GM23338 (cell line): ENCODE results near the gene B4GAT1. TPM values are rescaled to one million over a fixed set of nuclear protein-coding genes. Genes with fewer than 3 reads are reported as not detected.

Experiments used
- ATAC-seq: fragments of 200-7000 bp; cut with Tn5 transposase; 3 replicates; pipeline ENCODE4 v1.9.1; 2020
- DNase-seq: peaks from one replicate; pipeline ENCODE4 v3.0.0-alpha.2; 2015; ENCODE audit warnings: low spot score
- H2AFZ ChIP-seq: fragments of 200-600 bp; sonication (generic); 2 replicates; pipeline ENCODE4 v1.8.0; 2016; ENCODE audit warnings: antibody characterized with exemption, mild to moderate bottlenecking, moderate library complexity
- H3F3A ChIP-seq: fragments of 200-600 bp; sonication (generic); replicated peaks from 2 replicates; pipeline ENCODE4 v1.8.0; 2017; ENCODE audit warnings: antibody characterized with exemption, mixed run types, low read depth
- H3K27ac ChIP-seq: fragments of 200-600 bp; sonication (generic); 2 replicates; pipeline ENCODE4 v1.6.1; 2016; ENCODE audit warnings: low read depth
- H3K27me3 ChIP-seq: fragments of 200-600 bp; sonication (generic); 2 replicates; pipeline ENCODE4 v1.8.0; 2016; ENCODE audit warnings: mild to moderate bottlenecking, mixed run types, moderate library complexity; ENCODE audit not compliant: insufficient read depth
- H3K36me3 ChIP-seq: fragments of 200-600 bp; sonication (generic); 2 replicates; pipeline ENCODE4 v1.8.0; 2016; ENCODE audit warnings: mild to moderate bottlenecking; ENCODE audit not compliant: insufficient read depth
- H3K4me1 ChIP-seq: fragments of 200-600 bp; sonication (generic); 2 replicates; pipeline ENCODE4 v1.8.0; 2016; ENCODE audit warnings: mild to moderate bottlenecking, moderate library complexity; ENCODE audit not compliant: insufficient read depth
- H3K4me2 ChIP-seq: fragments of 200-600 bp; sonication (generic); 2 replicates; pipeline ENCODE4 v1.7.1; 2017; ENCODE audit warnings: mixed run types
- H3K4me3 ChIP-seq: fragments of 200-600 bp; sonication (generic); 2 replicates; pipeline ENCODE4 v1.6.1; 2016; ENCODE audit warnings: mixed run types
- H3K79me2 ChIP-seq: fragments of 200-600 bp; sonication (generic); replicated peaks from 2 replicates; pipeline ENCODE4 v1.8.0; 2017; ENCODE audit warnings: mild to moderate bottlenecking; ENCODE audit not compliant: insufficient read depth
- H3K9me2 ChIP-seq: fragments of 200-600 bp; sonication (generic); 2 replicates; pipeline ENCODE4 v1.8.0; 2017; ENCODE audit not compliant: insufficient read depth
- H4K20me1 ChIP-seq: fragments of 200-600 bp; sonication (generic); replicated peaks from 2 replicates; pipeline ENCODE4 v1.8.0; 2017; ENCODE audit warnings: mild to moderate bottlenecking; ENCODE audit not compliant: insufficient read depth
- H3K27ac Mint-ChIP-seq: 2 replicates; pipeline ENCODE4 v1.8.0; 2020; ENCODE audit warnings: inconsistent platforms, mild to moderate bottlenecking, moderate library complexity, mixed read lengths
- H3K27me3 Mint-ChIP-seq: 3 replicates; pipeline ENCODE4 v1.8.0; 2022; ENCODE audit warnings: low read depth, mild to moderate bottlenecking, moderate library complexity, mixed read lengths, inconsistent platforms; ENCODE audit not compliant: insufficient read depth, poor library complexity
- H3K36me3 Mint-ChIP-seq: 3 replicates; pipeline ENCODE4 v1.8.0; 2021; ENCODE audit warnings: low read depth, mild to moderate bottlenecking, inconsistent platforms, moderate library complexity, mixed read lengths
- H3K4me1 Mint-ChIP-seq: 3 replicates; pipeline ENCODE4 v1.8.0; 2020; ENCODE audit warnings: mild to moderate bottlenecking, inconsistent platforms, mixed read lengths
- H3K4me3 Mint-ChIP-seq: 3 replicates; pipeline ENCODE4 v1.8.0; 2021; ENCODE audit warnings: moderate library complexity, mild to moderate bottlenecking, inconsistent platforms, mixed read lengths
- H3K9me3 Mint-ChIP-seq: 3 replicates; pipeline ENCODE4 v1.8.0; 2020; ENCODE audit warnings: moderate library complexity, mild to moderate bottlenecking, inconsistent platforms, mixed read lengths
- CREB1 ChIP-seq: fragments of 250-450 bp; sonication (Bioruptor Pico); IDR thresholded peaks from 2 replicates; pipeline ENCODE4 v1.5.0; 2020; ENCODE audit warnings: low read depth, mild to moderate bottlenecking, moderate library complexity
- EZH2 ChIP-seq: fragments of 200-600 bp; sonication (generic); IDR thresholded peaks from one replicate; pipeline ENCODE4 v1.8.0; 2017; ENCODE audit warnings: antibody characterized with exemption, mild to moderate bottlenecking, low read depth; ENCODE audit not compliant: unreplicated experiment
- EZH2phosphoT487 ChIP-seq: fragments of 200-600 bp; sonication (generic); IDR thresholded peaks from one replicate; pipeline ENCODE4 v1.8.1; 2018; ENCODE audit warnings: antibody characterized with exemption; ENCODE audit not compliant: unreplicated experiment
- JUNB ChIP-seq: IDR thresholded peaks from one replicate; pipeline ENCODE4 v1.6.1; 2016; ENCODE audit warnings: antibody characterized with exemption; ENCODE audit not compliant: unreplicated experiment
- NANOG ChIP-seq: IDR thresholded peaks from 2 replicates; pipeline ENCODE4 v1.6.1; 2016; ENCODE audit warnings: antibody characterized with exemption, borderline replicate concordance
- POLR2AphosphoS5 ChIP-seq: IDR thresholded peaks from 2 replicates; pipeline ENCODE4 v1.6.1; 2016; ENCODE audit warnings: antibody characterized with exemption, low read depth
- STAT1 ChIP-seq: IDR thresholded peaks from one replicate; pipeline ENCODE4 v1.6.1; 2016; ENCODE audit warnings: antibody characterized with exemption; ENCODE audit not compliant: unreplicated experiment
- ZNF114 ChIP-seq: fragments of 250-450 bp; sonication (Bioruptor Pico); IDR thresholded peaks from 2 replicates; pipeline ENCODE4 v1.5.0; 2020; ENCODE audit warnings: mild to moderate bottlenecking, moderate library complexity
- ZNF331 ChIP-seq: fragments of 250-450 bp; sonication (Bioruptor Pico); IDR thresholded peaks from 2 replicates; pipeline ENCODE4 v1.5.0; 2020; ENCODE audit warnings: low read depth, mild to moderate bottlenecking, moderate library complexity
- polyA plus RNA-seq: library from polyadenylated mRNA; unstranded; fragments of >200 nt; fragmentation: Nextera tagmentation; extraction: Ambion mirVana; gene quantifications from 2 replicates; pipeline ENCODE4 v1.2.1, GENCODE V29; 2016
- total RNA-seq: library from RNA; depleted of rRNA; stranded (reverse); fragments of >200 nt; shearing (Covaris generic); gene quantifications from 2 replicates; pipeline ENCODE4 v1.2.3, GENCODE V29; 2014
- TF ChIP-seq, protein P1 (sequence below), 2 experiments: fragments of 200-600 bp in 1 of 2; sonication (generic) in 1 of 2; conservative IDR thresholded peaks; 2 replicates each; pipeline versions ENCODE4 v1.5.1 to v1.6.1; 2016 to 2017; ENCODE audit warnings: antibody characterized with exemption in 2 of 2, low read depth in 2 of 2, mild to moderate bottlenecking in 2 of 2, moderate library complexity in 1 of 2
- TF ChIP-seq, protein P2 (sequence below): IDR thresholded peaks from one replicate; pipeline ENCODE4 v1.6.1; 2018; ENCODE audit warnings: antibody characterized with exemption; ENCODE audit not compliant: unreplicated experiment
- TF ChIP-seq, protein P3 (sequence below): fragments of 250-450 bp; sonication (Bioruptor Pico); IDR thresholded peaks from 2 replicates; pipeline ENCODE4 v1.5.0; 2020; ENCODE audit warnings: mild to moderate bottlenecking, moderate library complexity
- TF ChIP-seq, protein P4 (sequence below): IDR thresholded peaks from 2 replicates; pipeline ENCODE4 v1.6.1; 2016; ENCODE audit warnings: antibody characterized with exemption

B4GAT1 gene
- total and polyA plus RNA-seq, 2 experiments from 2014 or later: 23.5 to 41.9 TPM

DNA sequence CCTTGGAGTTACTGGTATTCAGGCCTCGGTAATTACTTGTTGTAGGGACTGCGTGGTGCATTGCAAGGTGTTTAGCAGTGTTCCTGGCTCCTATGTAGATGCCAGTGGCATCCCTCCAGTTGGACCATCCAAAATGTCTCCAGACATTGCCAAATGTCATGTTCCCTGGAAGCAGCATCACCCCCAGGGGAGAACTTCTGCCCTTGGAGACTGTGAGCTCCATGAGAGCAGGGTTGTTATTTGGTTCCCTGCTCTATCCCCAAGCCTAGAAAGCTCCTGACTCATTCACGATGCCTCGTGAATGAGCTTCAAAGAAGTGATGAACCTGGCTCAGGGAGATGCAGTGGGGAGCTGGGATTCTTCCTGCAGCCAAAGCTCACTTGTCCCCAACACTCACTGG lies 25.8 kb downstream of the B4GAT1 start:
- Mint-ChIP-seq H3K27me3 (peaks cover 25% of the 10 kb centered on the region), H3K27ac (no peak overlapping the region), H3K9me3 (peaks cover 21% of the 10 kb centered on the region), H3K4me3 (no peak overlapping the region), H3K4me1 (peaks cover 27% of the 10 kb centered on the region), H3K36me3 (peaks cover 20% of the 10 kb centered on the region)
- H3K4me1 ChIP-seq: peaks cover 20% of the 10 kb centered on the region
- DNase-seq: no peak
- H2AFZ ChIP-seq: no peak overlapping the region
- H3K4me2 ChIP-seq: no peak overlapping the region
- no peaks in the 10 kb centered on the region for H3K79me2 ChIP-seq
- H3K4me3 ChIP-seq: no peak overlapping the region
- H3K36me3 ChIP-seq: no peaks in the 10 kb centered on the region
- no peak for TF ChIP-seq CREB1
- no peak for TF ChIP-seq ZNF331 (CRISPR knock-in tag)
- TF ChIP-seq POLR2AphosphoS5: no peak
- no peak for TF ChIP-seq ZNF114 (CRISPR knock-in tag)
- TF ChIP-seq, protein P1, sequence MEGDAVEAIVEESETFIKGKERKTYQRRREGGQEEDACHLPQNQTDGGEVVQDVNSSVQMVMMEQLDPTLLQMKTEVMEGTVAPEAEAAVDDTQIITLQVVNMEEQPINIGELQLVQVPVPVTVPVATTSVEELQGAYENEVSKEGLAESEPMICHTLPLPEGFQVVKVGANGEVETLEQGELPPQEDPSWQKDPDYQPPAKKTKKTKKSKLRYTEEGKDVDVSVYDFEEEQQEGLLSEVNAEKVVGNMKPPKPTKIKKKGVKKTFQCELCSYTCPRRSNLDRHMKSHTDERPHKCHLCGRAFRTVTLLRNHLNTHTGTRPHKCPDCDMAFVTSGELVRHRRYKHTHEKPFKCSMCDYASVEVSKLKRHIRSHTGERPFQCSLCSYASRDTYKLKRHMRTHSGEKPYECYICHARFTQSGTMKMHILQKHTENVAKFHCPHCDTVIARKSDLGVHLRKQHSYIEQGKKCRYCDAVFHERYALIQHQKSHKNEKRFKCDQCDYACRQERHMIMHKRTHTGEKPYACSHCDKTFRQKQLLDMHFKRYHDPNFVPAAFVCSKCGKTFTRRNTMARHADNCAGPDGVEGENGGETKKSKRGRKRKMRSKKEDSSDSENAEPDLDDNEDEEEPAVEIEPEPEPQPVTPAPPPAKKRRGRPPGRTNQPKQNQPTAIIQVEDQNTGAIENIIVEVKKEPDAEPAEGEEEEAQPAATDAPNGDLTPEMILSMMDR (conservative IDR thresholded peaks at IDR 0.05; ENCODE audit: low read depth in 2 of 2): no peak
- no peak for TF ChIP-seq STAT1
- no peak for TF ChIP-seq NANOG
- no peak for TF ChIP-seq EZH2phosphoT487
- TF ChIP-seq, protein P2, sequence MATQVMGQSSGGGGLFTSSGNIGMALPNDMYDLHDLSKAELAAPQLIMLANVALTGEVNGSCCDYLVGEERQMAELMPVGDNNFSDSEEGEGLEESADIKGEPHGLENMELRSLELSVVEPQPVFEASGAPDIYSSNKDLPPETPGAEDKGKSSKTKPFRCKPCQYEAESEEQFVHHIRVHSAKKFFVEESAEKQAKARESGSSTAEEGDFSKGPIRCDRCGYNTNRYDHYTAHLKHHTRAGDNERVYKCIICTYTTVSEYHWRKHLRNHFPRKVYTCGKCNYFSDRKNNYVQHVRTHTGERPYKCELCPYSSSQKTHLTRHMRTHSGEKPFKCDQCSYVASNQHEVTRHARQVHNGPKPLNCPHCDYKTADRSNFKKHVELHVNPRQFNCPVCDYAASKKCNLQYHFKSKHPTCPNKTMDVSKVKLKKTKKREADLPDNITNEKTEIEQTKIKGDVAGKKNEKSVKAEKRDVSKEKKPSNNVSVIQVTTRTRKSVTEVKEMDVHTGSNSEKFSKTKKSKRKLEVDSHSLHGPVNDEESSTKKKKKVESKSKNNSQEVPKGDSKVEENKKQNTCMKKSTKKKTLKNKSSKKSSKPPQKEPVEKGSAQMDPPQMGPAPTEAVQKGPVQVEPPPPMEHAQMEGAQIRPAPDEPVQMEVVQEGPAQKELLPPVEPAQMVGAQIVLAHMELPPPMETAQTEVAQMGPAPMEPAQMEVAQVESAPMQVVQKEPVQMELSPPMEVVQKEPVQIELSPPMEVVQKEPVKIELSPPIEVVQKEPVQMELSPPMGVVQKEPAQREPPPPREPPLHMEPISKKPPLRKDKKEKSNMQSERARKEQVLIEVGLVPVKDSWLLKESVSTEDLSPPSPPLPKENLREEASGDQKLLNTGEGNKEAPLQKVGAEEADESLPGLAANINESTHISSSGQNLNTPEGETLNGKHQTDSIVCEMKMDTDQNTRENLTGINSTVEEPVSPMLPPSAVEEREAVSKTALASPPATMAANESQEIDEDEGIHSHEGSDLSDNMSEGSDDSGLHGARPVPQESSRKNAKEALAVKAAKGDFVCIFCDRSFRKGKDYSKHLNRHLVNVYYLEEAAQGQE: no peak
- TF ChIP-seq EZH2: no peak
- TF ChIP-seq, protein P3, sequence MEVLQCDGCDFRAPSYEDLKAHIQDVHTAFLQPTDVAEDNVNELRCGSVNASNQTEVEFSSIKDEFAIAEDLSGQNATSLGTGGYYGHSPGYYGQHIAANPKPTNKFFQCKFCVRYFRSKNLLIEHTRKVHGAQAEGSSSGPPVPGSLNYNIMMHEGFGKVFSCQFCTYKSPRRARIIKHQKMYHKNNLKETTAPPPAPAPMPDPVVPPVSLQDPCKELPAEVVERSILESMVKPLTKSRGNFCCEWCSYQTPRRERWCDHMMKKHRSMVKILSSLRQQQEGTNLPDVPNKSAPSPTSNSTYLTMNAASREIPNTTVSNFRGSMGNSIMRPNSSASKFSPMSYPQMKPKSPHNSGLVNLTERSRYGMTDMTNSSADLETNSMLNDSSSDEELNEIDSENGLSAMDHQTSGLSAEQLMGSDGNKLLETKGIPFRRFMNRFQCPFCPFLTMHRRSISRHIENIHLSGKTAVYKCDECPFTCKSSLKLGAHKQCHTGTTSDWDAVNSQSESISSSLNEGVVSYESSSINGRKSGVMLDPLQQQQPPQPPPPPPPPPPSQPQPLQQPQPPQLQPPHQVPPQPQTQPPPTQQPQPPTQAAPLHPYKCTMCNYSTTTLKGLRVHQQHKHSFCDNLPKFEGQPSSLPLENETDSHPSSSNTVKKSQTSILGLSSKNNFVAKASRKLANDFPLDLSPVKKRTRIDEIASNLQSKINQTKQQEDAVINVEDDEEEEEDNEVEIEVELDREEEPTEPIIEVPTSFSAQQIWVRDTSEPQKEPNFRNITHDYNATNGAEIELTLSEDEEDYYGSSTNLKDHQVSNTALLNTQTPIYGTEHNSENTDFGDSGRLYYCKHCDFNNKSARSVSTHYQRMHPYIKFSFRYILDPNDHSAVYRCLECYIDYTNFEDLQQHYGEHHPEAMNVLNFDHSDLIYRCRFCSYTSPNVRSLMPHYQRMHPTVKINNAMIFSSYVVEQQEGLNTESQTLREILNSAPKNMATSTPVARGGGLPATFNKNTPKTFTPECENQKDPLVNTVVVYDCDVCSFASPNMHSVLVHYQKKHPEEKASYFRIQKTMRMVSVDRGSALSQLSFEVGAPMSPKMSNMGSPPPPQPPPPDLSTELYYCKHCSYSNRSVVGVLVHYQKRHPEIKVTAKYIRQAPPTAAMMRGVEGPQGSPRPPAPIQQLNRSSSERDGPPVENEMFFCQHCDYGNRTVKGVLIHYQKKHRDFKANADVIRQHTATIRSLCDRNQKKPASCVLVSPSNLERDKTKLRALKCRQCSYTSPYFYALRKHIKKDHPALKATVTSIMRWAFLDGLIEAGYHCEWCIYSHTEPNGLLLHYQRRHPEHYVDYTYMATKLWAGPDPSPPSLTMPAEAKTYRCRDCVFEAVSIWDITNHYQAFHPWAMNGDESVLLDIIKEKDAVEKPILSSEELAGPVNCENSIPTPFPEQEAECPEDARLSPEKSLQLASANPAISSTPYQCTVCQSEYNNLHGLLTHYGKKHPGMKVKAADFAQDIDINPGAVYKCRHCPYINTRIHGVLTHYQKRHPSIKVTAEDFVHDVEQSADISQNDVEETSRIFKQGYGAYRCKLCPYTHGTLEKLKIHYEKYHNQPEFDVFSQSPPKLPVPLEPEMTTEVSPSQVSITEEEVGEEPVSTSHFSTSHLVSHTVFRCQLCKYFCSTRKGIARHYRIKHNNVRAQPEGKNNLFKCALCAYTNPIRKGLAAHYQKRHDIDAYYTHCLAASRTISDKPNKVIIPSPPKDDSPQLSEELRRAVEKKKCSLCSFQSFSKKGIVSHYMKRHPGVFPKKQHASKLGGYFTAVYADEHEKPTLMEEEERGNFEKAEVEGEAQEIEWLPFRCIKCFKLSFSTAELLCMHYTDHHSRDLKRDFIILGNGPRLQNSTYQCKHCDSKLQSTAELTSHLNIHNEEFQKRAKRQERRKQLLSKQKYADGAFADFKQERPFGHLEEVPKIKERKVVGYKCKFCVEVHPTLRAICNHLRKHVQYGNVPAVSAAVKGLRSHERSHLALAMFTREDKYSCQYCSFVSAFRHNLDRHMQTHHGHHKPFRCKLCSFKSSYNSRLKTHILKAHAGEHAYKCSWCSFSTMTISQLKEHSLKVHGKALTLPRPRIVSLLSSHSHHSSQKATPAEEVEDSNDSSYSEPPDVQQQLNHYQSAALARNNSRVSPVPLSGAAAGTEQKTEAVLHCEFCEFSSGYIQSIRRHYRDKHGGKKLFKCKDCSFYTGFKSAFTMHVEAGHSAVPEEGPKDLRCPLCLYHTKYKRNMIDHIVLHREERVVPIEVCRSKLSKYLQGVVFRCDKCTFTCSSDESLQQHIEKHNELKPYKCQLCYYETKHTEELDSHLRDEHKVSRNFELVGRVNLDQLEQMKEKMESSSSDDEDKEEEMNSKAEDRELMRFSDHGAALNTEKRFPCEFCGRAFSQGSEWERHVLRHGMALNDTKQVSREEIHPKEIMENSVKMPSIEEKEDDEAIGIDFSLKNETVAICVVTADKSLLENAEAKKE: no peak
- TF ChIP-seq JUNB: no peak
- TF ChIP-seq, protein P4, sequence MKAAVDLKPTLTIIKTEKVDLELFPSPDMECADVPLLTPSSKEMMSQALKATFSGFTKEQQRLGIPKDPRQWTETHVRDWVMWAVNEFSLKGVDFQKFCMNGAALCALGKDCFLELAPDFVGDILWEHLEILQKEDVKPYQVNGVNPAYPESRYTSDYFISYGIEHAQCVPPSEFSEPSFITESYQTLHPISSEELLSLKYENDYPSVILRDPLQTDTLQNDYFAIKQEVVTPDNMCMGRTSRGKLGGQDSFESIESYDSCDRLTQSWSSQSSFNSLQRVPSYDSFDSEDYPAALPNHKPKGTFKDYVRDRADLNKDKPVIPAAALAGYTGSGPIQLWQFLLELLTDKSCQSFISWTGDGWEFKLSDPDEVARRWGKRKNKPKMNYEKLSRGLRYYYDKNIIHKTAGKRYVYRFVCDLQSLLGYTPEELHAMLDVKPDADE: no peak
- no peak overlapping the region for H3K27ac ChIP-seq
- 0 out of 2 replicates have a peak, but pooled peaks cover 4% of the 10 kb centered on the region for H3F3A ChIP-seq
- no peak for ATAC-seq
- no peaks in the 10 kb centered on the region for H3K9me2 ChIP-seq
- no peaks in the 10 kb centered on the region for H4K20me1 ChIP-seq
- no peaks in the 10 kb centered on the region for H3K27me3 ChIP-seq
